ENCODE data around the gene WNT11.

DNA sequence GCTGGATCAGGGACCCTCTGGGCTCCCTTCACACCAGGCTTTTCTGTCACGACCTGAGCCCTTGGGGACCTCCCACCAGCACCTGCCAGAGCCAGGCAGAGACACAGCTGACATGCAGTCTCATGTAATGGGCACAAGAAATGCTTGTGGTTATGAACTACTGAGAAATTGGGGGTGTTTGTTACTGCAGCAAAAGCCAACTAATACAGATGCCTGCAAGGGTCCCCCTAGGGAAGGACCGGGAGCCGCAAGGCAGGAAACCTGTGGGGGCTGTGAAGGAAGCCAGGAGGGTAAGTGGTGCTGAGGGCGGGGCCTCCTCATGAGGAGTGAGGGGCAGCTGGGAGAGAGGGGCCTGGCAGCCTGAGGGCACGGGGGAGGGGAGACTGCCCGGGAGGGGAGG, 16.6 kb downstream of the WNT11 start:
- TF ChIP-seq CTCF (IDR thresholded peaks at IDR 0.05; ENCODE audit: low read depth, low read length) = no peak
- no peak for TF ChIP-seq POLR2A (IDR thresholded peaks at IDR 0.05; ENCODE audit: extremely low read depth, insufficient read length)
- no peak for TF ChIP-seq MYC (IDR thresholded peaks at IDR 0.05; ENCODE audit: low read depth, low read length)
